ENCODE results near the gene OR13A1. TPM values are rescaled to one million over a fixed set of nuclear protein-coding genes. Genes with fewer than 3 reads are reported as not detected.
"Not testable (repeated sequence)": the region's sequence is repeated elsewhere in the genome, so short reads cannot be mapped to it uniquely, and the experiment has no call there.

OR13A1 gene
- polyA plus RNA-seq, 3 donors: not detected

- no peak for DNase-seq (ENCODE audit: low read depth in 3 of 3, low spot score in 2 of 3)
Observed at GRCh38 chr10:45282061-45282460, 33.3 kb downstream of the OR13A1 start.

GRCh38 chr10:45280113-45280760 is 35.2 kb downstream of the OR13A1 start:
- DNase-seq (ENCODE audit: low read depth in 3 of 3, low spot score in 2 of 3): no peak

- no peak for DNase-seq (ENCODE audit: low read depth in 3 of 3, low spot score in 2 of 3)
Observed at GRCh38 chr10:45279682-45280081, 35.7 kb downstream of the OR13A1 start.

- no peak for DNase-seq (ENCODE audit: low read depth in 3 of 3, low spot score in 2 of 3)
Observed at GRCh38 chr10:45278860-45279498, 36.4 kb downstream of the OR13A1 start.

- DNase-seq (ENCODE audit: low read depth in 3 of 3, low spot score in 2 of 3): not testable (repeated sequence)
Observed at GRCh38 chr10:45276146-45276545, 39.3 kb downstream of the OR13A1 start.

GRCh38 chr10:45274364-45274763 is 41.0 kb downstream of the OR13A1 start:
- no peak for DNase-seq (ENCODE audit: low read depth in 3 of 3, low spot score in 2 of 3)

GRCh38 chr10:45267777-45268176 is 47.6 kb downstream of the OR13A1 start:
- not testable (repeated sequence) for DNase-seq (ENCODE audit: low read depth in 3 of 3, low spot score in 2 of 3)

GRCh38 chr10:45265996-45266395 is 49.4 kb downstream of the OR13A1 start:
- DNase-seq (ENCODE audit: low read depth in 3 of 3, low spot score in 2 of 3): no peak

GRCh38 chr10:45261946-45262345 is 53.5 kb downstream of the OR13A1 start:
- DNase-seq (ENCODE audit: low read depth in 3 of 3, low spot score in 2 of 3): no peak

- no peak for DNase-seq (ENCODE audit: low read depth in 3 of 3, low spot score in 2 of 3)
Observed at GRCh38 chr10:45261243-45261775, 54.1 kb downstream of the OR13A1 start.

GRCh38 chr10:45260635-45261034 is 54.8 kb downstream of the OR13A1 start:
- not testable (repeated sequence) for DNase-seq (ENCODE audit: low read depth in 3 of 3, low spot score in 2 of 3)

- DNase-seq (ENCODE audit: low read depth in 3 of 3, low spot score in 2 of 3): not testable (repeated sequence)
Observed at GRCh38 chr10:45259786-45260495, 55.5 kb downstream of the OR13A1 start.

GRCh38 chr10:45257600-45257999 is 57.8 kb downstream of the OR13A1 start:
- no peak for DNase-seq (ENCODE audit: low read depth in 3 of 3, low spot score in 2 of 3)

- DNase-seq (ENCODE audit: low read depth in 3 of 3, low spot score in 2 of 3): no peak
Observed at GRCh38 chr10:45256246-45256645, 59.2 kb downstream of the OR13A1 start.

GRCh38 chr10:45255706-45256105 is 59.7 kb downstream of the OR13A1 start:
- no peak for DNase-seq (ENCODE audit: low read depth in 3 of 3, low spot score in 2 of 3)

GRCh38 chr10:45254892-45255291 is 60.5 kb downstream of the OR13A1 start:
- no peak for DNase-seq (ENCODE audit: low read depth in 3 of 3, low spot score in 2 of 3)

- no peak for DNase-seq (ENCODE audit: low read depth in 3 of 3, low spot score in 2 of 3)
Observed at GRCh38 chr10:45253183-45253914, 62.1 kb downstream of the OR13A1 start.
